Measurements from ENCODE around the gene PTPRM.

The PTPRM gene

DNA sequence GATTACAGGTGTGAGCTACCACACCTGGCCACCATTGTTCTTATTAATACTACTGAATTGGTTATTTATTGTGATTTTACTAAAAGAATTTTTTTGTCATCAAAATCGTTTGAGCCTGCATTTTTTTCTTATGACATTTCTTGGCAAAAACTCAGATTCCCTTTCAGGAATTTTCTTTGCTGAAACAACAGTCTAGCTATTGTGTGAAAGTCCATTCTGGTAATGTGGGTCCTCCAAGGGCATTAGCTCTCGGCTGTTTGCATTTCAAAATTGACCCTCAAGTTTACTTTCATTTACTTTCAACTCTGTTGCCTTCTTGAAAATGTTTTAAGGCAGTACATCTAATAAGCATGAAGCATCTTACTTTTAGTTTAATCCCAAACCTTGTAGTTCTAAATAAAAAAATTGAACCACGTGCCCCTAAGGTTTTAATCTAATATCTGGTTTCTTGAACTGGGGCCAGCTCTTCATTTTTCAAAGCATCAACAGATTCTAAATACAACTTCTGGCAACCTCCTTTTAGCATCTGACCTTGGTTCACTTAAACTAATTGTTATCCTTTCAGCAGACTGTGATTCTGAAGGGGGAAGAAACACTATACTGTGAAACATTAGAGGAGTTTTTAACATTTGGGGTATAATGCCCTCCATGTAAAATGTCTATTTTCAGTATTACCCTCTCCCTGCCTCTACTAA, 716.9 kb downstream of the PTPRM start:
- peak; percentile 27 for DNase-seq (ENCODE audit: low spot score)

DNA sequence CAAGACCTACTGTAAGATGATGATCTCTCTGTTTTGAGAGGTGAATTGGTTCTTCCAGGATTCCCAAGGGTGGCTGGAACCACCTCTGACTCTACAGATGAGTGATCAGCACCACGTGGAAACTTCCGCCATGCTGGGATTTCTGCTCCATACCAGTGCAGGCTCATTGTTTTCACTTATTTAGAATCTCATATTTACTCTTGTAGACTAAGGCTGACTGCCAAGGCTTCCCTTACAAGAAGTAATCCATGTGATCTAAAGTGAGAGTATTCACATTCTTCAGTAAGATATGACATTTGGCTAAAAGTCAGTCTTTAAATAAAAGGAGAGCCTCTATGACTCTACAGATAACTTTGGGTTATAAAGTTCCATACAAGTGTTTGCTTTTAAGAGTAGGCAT, 719.2 kb downstream of the PTPRM start:
- no peak for DNase-seq (ENCODE audit: low spot score)

DNA sequence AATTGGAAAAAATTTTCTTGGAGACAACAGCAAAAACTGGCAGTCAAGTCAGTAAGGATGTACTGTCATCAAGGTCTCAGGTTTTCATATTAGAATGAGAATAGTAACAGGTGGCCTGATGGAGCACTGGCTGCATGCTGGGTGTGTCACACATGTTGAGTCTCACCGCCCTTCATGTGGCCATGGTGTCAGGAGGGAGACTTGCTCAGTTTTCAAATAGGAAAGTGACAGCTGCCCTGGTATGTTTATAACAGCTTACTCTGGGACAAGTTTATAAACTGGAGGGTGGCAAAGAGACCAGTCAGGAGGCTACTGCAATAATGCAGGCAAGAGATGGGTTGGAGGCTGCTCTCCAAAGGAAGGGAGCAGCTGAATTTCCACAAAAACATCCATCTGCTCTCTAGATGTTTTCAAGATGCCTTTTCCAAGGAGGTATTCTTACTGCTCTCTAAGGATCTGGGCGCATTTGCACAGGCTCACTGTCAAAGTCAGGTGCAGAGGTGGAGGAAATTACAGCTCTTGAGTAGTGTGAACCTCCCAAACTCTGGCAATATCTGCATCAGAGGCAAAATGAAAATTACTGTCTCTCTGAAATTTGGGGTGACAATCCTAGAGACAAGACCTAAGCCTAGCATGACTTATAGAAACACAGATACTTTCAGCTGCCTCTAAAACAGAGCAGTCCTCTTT, 720.2 kb downstream of the PTPRM start:
- DNase-seq (ENCODE audit: low spot score): no peak

DNA sequence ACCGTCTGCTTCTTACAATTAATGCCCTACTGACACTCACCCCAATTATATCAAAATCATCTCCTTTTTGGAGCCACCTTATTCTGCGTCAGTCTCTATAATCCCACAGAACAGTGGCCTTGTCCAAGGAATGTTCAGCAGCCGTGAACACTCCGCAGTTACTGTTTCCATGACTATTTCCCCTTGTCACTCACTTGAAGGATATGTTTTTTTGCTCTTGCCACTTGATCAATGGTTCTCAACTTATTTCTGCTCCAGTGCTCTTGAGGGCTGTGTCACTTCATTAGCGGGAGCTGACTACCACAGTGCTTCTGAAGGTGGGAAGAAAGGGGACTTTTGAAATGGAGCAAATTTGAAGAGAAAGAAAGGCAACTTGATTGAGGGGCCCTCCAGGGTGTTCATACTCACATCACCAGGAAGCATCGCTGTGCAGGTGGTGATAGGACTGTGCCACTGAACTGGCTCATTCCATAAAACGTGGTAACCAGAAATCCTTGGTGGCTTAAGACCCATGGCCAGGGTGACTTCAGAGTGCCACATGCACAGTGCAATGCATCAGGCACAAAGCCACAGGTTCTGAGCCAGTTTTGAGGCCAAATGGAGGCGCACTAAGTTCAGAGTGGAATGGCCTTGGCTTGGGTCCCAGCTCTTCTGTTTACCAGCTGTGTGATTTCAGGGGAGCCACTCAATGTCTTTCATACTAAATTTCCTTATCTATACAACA, 721.5 kb downstream of the PTPRM start:
- no peak for DNase-seq (ENCODE audit: low spot score)

DNA sequence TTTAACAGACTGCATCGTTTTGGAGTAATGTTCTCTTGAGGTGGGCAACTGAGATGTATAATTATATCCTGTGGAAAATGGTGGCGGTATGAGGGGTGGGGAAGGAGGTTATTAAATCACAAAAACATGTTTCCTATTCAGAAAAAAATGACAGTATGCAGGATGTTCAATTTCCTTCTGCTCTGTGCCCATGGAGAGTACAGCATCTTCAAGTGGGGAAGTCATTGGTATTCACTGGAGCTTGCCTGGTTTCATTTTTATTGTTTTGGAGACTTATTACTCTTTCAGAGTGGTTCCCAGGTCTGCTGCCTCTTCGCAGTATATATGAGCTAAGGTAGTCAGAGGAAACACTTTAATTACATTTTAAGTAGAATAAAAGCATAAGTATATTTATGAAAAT, 723.3 kb downstream of the PTPRM start:
- no peak for DNase-seq (ENCODE audit: low spot score)

DNA sequence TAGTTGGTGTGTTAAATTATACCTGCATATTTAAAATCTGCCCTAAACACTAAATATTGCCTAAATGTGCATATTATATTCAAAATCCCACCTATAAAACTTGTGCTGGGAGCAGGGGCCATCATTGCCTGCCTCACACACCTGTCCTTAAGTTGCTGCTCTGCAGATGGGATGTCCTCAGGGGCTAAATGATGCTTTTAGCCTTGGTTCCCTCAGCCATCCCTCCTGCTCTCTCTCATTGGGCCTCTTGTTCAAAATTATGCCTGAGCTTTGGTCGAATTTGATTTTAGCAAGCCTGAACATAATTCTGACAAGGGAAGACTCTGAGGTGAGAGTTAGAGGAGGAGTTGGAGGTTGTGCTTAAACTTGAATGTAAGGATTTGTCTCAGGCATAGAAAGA, 723.8 kb downstream of the PTPRM start:
- no peak for DNase-seq (ENCODE audit: low spot score)

DNA sequence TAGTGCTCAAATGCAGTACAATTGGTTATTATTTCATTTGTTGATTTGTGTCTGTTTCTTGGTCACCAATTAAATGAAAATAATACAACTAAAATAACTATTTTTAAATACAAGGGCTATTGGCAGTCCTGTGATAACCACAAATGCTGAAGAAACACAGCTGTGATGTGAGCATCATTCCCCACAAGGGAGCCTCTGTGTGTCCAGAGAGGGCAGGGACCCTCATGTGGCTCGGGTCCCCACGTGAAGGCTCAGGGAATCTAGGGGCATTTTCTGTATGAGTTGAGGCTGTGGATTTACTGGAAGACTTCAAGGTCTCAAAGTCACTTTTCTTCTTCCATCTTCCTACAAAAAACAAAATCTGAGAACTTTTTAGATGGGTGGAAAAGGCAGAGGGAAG, 726.1 kb downstream of the PTPRM start:
- no peak for DNase-seq (ENCODE audit: low spot score)

DNA sequence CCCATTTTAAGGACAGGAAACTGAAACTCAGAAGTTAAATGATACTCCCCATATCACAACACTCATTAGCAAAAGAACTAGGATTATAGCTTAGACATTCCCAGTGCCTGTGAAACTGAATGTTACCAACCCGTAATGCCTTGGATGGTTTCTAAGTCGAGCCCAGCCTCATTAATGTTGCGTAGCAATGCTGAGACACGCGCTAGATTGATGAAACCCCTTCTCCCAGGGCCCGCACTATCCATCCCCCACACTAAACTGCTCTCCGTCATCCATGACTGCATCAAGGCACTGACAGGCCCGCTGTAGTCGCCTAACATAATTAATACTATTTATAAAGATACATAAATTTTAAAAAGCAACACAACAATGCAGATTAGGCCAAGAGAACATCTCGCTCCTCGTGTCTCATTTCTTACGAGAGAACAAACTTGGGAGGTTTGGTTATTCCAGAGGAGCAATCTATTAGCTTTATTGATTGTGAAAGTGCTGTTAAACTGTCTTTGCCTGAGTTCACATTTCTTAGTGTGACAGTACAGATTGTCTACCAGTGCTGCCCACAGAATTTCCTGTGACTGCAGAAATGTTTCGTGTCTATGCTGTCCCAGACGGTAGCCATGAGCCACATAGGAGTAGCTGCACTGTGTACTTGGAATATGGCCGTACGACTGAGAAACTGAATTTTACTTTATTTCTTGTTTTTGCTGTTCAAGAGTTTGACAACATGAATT, 729.9 kb downstream of the PTPRM start:
- DNase-seq (ENCODE audit: low spot score): no peak

DNA sequence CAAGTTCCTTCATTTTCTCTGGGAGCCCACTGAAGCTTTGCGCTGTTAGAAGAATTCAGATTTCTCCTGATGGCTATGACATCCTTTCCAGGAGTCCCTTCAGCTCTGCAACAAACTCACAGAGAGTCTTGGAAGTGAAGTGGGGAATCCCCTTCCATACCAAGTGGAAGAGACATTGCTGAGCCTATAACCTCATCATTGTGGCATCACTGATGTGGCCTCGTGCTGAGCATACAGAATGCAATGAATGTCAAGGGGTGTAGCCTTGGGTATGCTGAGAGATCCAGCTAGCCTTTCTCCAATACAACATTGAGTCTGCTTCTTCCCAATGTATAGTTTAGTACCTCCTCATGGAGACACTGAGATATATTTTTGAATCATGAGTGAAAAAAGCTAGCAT, 731.1 kb downstream of the PTPRM start:
- DNase-seq (ENCODE audit: low spot score): no peak

DNA sequence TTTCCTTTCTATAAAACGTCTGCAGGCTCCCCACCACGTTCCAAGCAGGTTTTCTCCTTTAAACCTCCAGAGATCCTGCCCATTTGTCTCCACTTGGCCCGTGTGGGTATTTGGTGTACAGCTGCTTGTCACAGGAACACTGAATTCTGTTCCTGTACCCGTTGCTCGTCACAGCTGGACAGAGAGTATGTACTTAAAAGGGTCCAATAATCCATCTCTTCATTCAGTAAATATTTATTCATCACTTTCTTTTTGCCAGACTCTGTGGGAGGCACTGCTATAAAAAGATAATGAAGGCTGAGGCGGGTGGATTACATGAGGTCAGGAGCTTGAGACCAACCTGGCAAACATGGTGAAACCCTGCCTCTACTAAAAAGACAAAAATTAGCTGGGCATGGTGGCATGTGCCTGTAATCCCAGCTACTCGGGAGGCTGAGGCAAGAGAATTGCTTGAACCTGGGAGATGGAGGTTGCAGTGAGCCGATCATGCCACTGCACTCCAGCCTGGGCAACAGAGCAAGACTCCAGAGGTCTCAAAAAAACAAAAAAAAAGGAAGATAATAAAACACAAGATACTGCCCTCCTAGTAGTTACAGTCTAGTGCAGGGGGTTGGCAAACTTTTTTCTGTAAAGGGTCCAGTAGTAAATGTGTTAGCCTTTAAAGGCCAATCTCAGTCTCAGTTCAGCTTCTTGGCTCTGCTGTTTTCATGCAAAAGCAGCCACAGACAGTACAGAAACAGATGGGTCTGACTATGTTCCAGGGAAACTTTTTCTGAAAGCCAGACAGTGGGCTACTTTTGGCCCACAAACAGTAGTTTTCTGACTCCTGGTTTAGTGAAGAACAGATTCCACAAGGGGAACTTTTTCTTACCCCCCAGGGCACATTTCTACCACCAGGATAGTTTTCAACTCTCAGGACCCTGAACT, 732.2 kb downstream of the PTPRM start:
- no peak for DNase-seq (ENCODE audit: low spot score)

DNA sequence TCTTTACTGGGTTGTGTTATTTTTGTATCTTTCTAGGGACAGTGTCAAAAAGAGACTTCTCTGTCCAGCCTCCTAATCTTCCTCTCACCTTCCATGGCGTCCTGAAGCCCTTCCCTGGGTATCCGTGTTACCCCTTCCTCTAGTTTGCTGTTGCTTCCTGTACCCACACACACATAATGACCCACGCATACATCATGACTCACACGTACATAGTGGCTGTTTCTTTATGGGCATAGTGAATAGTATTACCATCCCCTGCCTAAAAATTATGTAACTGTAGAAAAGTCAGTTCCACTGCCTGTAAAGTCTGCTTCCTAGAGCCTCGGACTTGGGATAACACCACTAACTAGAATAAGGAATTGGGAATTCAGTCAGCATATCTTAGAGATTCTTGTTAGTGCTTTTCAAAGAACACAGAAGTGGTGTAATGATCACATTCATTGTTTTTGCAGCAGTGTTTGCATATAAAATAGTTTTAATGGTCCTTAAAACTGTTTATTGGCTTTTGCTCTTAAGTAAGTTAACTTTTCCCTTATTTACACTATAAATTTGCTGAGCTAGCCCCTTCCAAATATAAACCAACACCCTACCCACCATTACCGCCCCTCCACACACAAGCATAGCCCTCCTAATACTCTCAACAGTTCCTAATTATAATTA, 733.8 kb downstream of the PTPRM start:
- no peak for DNase-seq (ENCODE audit: low spot score)

DNA sequence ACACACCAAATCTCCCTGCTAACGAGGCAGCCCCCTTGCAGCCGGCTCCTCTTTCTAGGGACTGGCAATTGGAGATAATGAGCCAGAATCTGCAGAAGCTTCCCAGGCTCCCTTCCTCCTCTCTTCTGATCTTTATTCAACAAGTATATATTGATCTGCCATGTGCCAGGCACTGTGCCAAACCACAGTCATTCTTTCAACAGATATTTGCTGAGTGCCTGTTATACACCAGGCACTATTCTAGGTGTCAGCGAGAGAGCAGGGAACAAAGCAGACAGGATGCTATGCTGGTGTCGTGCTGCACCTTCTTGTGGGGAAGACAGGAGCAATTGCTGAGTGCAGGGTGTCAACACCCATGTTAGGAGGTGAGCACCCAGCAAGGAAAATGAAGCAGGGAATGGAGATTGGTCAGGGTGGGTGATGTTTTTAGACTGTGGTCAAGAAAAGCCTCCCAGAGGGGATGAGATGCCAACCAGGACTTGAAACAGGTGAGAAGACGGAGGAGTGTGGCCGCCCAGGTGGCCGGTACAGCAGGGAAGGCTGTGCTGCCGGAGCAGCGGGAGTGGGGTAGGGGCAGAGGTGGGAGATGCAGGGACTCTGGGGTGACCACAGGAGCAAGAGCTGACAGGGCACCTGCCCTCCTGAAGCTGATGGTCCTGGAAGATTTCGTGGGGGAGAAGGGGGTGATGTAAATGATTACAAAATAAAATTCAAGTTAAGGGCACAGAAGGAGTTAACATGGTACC, 734.5 kb downstream of the PTPRM start:
- no peak for DNase-seq (ENCODE audit: low spot score)

DNA sequence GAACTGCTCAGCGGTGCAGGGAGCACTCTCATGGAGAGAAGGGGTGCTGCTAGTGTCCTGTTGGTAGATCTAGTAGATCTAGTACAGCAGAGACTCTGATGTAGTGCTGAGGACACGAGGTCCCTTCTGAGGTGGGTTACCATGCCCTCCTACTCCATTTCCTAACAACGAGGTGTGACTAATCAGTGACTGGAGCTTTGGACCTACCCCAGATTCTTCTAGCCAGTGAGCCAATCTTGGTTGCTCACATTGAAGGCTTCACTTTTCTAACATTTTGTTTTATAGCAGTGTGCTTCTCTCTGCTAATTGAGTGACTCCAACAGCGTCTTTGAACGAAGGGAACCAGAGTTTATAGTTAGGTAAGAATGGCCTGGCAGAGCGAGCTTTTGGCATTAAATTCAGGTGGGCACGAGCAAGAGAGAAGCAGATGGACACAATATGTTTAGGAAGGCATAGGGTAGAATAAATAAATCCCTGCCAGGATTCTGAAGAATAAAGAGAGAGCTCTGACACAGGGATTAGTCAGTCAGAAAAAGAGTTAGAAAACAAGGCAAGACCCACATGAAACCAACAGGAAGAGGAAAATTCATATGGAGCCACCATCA, 736.1 kb downstream of the PTPRM start:
- no peak for DNase-seq (ENCODE audit: low spot score)

DNA sequence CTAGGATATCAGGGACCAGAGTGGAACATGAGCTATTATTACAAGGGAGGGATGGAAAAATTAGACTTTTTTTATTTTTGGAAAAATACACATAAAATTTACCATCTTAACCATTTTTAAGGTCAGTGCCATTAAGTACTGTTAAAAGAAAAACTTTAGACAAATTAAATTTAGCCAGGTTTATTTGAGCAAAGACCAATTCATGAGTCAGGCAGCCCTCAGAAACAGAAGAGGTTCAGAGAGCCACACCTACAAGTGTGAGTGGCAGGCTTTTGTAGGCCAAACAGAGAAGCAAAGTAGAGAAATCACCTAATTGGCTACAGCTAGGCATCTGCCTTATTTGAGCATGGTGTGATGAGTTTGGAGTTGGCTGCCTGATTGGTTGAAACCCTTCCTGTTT, 740.8 kb downstream of the PTPRM start:
- no peak for DNase-seq (ENCODE audit: low spot score)

DNA sequence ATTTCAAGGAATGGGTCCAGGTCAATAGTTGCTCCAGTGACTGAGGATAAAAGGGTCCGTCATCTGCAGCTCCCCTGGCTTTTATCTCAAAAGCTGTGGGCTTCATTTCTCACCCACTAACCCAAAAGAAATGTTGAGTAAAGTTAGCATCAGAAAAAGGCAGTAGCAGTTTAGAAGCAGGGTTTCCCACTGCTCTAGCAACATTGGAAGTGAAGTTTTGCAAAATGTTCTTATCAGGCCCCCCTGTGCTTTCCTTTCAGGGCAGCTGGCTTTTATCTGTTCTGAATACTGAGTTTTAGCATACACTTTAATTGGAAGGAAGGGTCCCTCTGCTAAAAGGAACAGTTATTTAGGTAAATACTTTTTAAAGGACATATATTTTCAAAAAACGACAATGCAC, 745.9 kb downstream of the PTPRM start:
- DNase-seq (ENCODE audit: low spot score): no peak

DNA sequence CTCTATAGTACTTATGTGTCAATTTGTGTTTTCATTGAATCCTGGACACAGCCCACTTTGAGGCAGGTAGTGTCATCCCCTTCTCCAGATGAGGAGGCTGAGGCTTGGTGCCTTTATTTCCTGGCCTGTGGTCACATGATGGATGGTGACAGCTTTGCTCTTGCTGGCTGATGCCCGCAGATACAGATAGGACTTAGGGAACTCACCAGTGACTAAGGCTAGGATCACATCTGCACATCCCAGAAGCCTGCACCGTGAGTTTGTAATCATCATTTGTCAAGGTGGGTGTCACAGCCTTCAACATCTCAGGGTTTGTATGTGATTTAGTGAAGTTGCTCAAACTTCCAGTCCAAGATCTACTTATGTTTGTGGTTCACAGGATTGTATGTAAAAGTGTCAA, 747.0 kb downstream of the PTPRM start:
- no peak for DNase-seq (ENCODE audit: low spot score)

DNA sequence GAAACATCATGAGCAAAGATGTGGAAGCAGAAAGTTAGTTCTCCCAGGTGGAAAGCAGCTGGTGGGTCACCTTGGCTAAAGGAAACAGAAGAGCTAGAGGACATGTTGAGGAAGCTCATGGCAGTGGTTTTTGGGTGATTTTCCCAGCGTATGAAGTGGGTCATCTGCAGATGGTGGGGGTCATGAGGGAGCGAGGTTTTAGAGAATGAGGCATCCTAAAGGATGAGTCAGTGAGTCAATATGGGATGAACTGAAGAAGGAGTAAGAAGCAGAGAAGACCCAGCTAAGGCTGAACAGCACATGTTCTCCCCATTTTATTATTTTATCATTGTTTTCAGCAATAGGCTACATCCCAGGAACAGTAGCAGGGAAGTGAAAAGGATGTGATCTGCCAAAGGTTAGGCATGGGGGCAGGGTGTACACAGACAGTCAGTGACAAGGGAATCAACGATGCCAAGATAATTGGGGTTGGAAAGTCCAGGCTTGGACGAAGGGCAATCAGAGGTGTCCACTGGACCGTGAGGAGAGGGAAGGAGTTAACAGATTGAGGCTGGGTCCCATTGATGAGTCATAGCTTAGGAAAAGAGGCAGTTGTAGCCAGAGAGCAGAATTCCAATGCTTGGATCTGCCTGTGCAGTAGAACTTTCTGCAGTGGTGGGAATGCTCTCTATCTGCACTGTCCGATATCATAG, 752.8 kb downstream of the PTPRM start:
- no peak for DNase-seq (ENCODE audit: low spot score)

DNA sequence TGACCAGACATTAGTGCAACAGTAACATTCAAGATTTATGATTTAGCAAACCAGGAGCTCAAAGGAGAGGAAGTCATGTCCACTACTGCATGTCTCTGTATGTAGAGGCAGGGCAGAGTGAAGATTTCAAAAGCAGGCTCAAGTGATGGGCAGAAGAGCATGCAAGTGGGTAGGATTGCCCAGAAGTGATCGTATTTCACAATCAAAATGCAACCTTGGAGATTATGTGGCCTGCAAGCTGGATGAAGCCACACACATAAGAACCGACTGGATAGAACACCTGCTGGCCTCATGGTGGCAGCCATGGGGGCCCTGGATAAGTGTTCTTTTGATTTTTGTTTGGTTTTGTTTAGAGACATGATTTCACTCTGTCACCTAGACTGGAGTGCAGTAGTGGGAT, 755.4 kb downstream of the PTPRM start:
- no peak for DNase-seq (ENCODE audit: low spot score)

DNA sequence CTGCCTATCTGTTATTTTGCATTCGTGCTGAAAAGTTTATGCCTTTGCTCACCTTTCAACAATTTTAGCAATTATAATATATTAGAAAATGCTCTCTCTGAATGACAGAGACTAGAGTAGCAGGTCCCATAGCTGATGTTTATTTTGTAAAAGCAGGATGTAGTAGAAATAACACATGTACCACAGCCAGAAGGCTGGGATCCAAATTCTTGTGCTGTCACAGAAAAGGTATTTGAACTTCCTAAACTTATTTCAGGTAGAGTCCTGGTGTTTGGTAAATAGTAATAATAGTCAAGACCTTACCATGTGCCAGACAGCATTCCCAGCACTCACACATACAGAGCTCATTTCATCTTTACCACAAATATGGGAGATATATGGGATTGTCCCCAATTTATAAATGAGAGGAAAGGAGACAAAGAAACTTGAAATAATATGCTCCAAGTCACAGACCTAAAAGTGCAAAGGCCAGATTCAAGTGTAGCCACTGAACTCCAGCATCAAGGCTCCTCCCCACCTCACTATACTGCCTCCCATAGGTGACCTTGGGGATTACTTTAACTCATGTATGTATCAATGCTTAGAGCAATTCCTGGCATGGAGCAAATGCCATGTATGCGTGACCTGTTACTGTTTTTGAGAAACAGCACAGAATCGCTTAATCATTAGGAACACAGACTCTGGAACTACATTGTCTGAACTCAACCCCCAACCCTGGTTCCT, 757.4 kb downstream of the PTPRM start:
- DNase-seq (ENCODE audit: low spot score): no peak
